Astrocyte (in vitro differentiated cells and primary cell): Measurements from ENCODE around the gene MYL6B. TPM values are rescaled to one million over a fixed set of nuclear protein-coding genes. Genes with fewer than 3 reads are reported as not detected.
"Not testable (repeated sequence)": the region's sequence is repeated elsewhere in the genome, so short reads cannot be mapped to it uniquely, and the experiment has no call there.

ENCODE experiments used
- DNase-seq: peaks from one replicate; pipeline ENCODE4 v3.0.0-alpha.2; 2010; ENCODE audit warnings: low read depth
- FAIRE-seq: peaks from 2 replicates; lab custom pipeline; 2011; peaks lifted over from hg19 to GRCh38; lab: Jason Lieb, UNC
- H2AFZ ChIP-seq: 2 replicates; pipeline ENCODE4 v1.6.0; 2012; ENCODE audit warnings: low read depth, low read length, inconsistent platforms
- H3K27ac ChIP-seq: 2 replicates; pipeline ENCODE4 v1.5.1; 2011; ENCODE audit warnings: low read depth, low read length, inconsistent platforms
- H3K27me3 ChIP-seq: 2 replicates; pipeline ENCODE4 v1.6.0; 2011; ENCODE audit warnings: low read length, inconsistent platforms; ENCODE audit not compliant: insufficient read depth
- H3K36me3 ChIP-seq: 2 replicates; pipeline ENCODE4 v1.5.1; 2011; ENCODE audit warnings: low read length, inconsistent platforms; ENCODE audit not compliant: insufficient read depth
- H3K4me1 ChIP-seq: 2 replicates; pipeline ENCODE4 v1.5.1; 2011; ENCODE audit warnings: low read length, inconsistent platforms; ENCODE audit not compliant: insufficient read depth
- H3K4me2 ChIP-seq: 2 replicates; pipeline ENCODE4 v1.6.0; 2012; ENCODE audit warnings: low read length, inconsistent platforms
- H3K4me3 ChIP-seq: 2 replicates; pipeline ENCODE4 v1.5.1; 2011; ENCODE audit warnings: low read depth, mild to moderate bottlenecking, low read length, inconsistent platforms; ENCODE audit not compliant: insufficient read depth
- H3K79me2 ChIP-seq: 2 replicates; pipeline ENCODE4 v1.6.0; 2012; ENCODE audit warnings: mild to moderate bottlenecking, low read length, inconsistent platforms; ENCODE audit not compliant: insufficient read depth
- H3K9ac ChIP-seq: 2 replicates; pipeline ENCODE4 v1.6.0; 2012; ENCODE audit warnings: mild to moderate bottlenecking, low read length, inconsistent platforms
- H3K9me3 ChIP-seq: 2 replicates; pipeline ENCODE4 v1.5.1; 2012; ENCODE audit warnings: low read depth, mild to moderate bottlenecking, low read length, inconsistent platforms; ENCODE audit not compliant: insufficient read depth
- H4K20me1 ChIP-seq: 2 replicates; pipeline ENCODE4 v1.6.0; 2012; ENCODE audit warnings: low read length, inconsistent platforms; ENCODE audit not compliant: insufficient read depth
- H3K27ac Mint-ChIP-seq: one replicate; pipeline ENCODE4 v1.8.0; 2021; ENCODE audit warnings: mild to moderate bottlenecking, mixed read lengths; ENCODE audit not compliant: unreplicated experiment
- H3K27me3 Mint-ChIP-seq: one replicate; pipeline ENCODE4 v1.8.0; 2021; ENCODE audit warnings: low read depth, mixed read lengths; ENCODE audit not compliant: unreplicated experiment
- H3K36me3 Mint-ChIP-seq: one replicate; pipeline ENCODE4 v1.8.0; 2021; ENCODE audit warnings: low read depth, mixed read lengths; ENCODE audit not compliant: unreplicated experiment
- H3K4me1 Mint-ChIP-seq: one replicate; pipeline ENCODE4 v1.8.0; 2021; ENCODE audit warnings: low read depth, mixed read lengths; ENCODE audit not compliant: unreplicated experiment
- H3K4me3 Mint-ChIP-seq: one replicate; pipeline ENCODE4 v1.8.0; 2021; ENCODE audit warnings: mild to moderate bottlenecking, moderate library complexity, mixed read lengths; ENCODE audit not compliant: unreplicated experiment
- H3K9me3 Mint-ChIP-seq: one replicate; pipeline ENCODE4 v1.8.0; 2021; ENCODE audit warnings: mild to moderate bottlenecking, mixed read lengths; ENCODE audit not compliant: unreplicated experiment
- CTCF ChIP-seq: IDR thresholded peaks from 2 replicates; pipeline ENCODE4 v1.5.1; 2011; ENCODE audit warnings: low read depth, mild to moderate bottlenecking, inconsistent platforms, low read length, moderate library complexity; ENCODE audit not compliant: insufficient read depth
- EZH2 ChIP-seq: IDR thresholded peaks from 2 replicates; pipeline ENCODE4 v1.6.1; 2012; ENCODE audit warnings: mild to moderate bottlenecking, low read length, inconsistent platforms; ENCODE audit not compliant: insufficient read depth
- total RNA-seq: library from RNA; stranded (reverse); gene quantifications from 2 replicates; pipeline ENCODE4 v1.2.1, GENCODE V29; 2021

Gene MYL6B
- total RNA-seq, 1 donor from 2014 or later = 118 TPM

- Histone ChIP-seq H3K9ac (no peak overlapping the region), H3K36me3 (peaks cover 35% of the 10 kb centered on the region), H3K4me1 (peaks cover 10% of the 10 kb centered on the region), H3K4me3 (no peak overlapping the region), H2AFZ (no peak overlapping the region), H3K79me2 (peaks cover 17% of the 10 kb centered on the region), H3K4me2 (no peak overlapping the region), H4K20me1 (peaks cover 11% of the 10 kb centered on the region), H3K9me3 (no peaks in the 10 kb centered on the region), H3K27me3 (no peaks in the 10 kb centered on the region), H3K27ac (no peak overlapping the region)
- Mint-ChIP-seq H3K9me3 (no peaks in the 10 kb centered on the region), H3K4me1 (peaks cover 7% of the 10 kb centered on the region), H3K27me3 (no peaks in the 10 kb centered on the region), H3K27ac (no peak overlapping the region), H3K4me3 (no peak overlapping the region), H3K36me3 (peaks cover 22% of the 10 kb centered on the region)
- no peak for DNase-seq
- FAIRE-seq = no peak
- TF ChIP-seq CTCF (no peak), EZH2 (no peak)
Observed at GRCh38 chr12:56114084-56114483, 38.3 kb upstream of the MYL6B start.

GRCh38 chr12:56115329-56115728, 37.1 kb upstream of the MYL6B start:
- peak overlapping the region; percentile 99 for H3K4me3 ChIP-seq
- TF ChIP-seq EZH2 = no peak
- TF ChIP-seq CTCF = no peak
- peak overlapping the region; percentile 97 for H3K27ac Mint-ChIP-seq
- H3K9me3 Mint-ChIP-seq = no peaks in the 10 kb centered on the region
- no peak for FAIRE-seq
- H3K27me3 Mint-ChIP-seq = no peaks in the 10 kb centered on the region
- peaks cover 17% of the 10 kb centered on the region for H3K79me2 ChIP-seq
- DNase-seq = peak; percentile 23
- H3K4me2 ChIP-seq = peak overlapping the region; percentile 98
- peaks cover 23% of the 10 kb centered on the region for H3K4me1 ChIP-seq
- H3K27ac ChIP-seq = peak overlapping the region; percentile 91
- H4K20me1 ChIP-seq = peaks cover 11% of the 10 kb centered on the region
- H3K36me3 Mint-ChIP-seq = peaks cover 21% of the 10 kb centered on the region
- peaks cover 18% of the 10 kb centered on the region for H3K4me1 Mint-ChIP-seq
- H3K36me3 ChIP-seq = peaks cover 29% of the 10 kb centered on the region
- peak overlapping the region; percentile 98 for H3K9ac ChIP-seq
- H2AFZ ChIP-seq = no peak overlapping the region
- no peaks in the 10 kb centered on the region for H3K9me3 ChIP-seq
- peak overlapping the region; percentile 96 for H3K4me3 Mint-ChIP-seq
- H3K27me3 ChIP-seq = no peaks in the 10 kb centered on the region

GRCh38 chr12:56116267-56117081, 35.9 kb upstream of the MYL6B start, which contains the start of gene RPL41:
TSS of gene RPL41 (plus strand) at chr12:56116633.
- Histone ChIP-seq H3K4me3 (peak within 1 kb of the TSS; percentile 99), H3K27ac (peak within 1 kb of the TSS; percentile 91), H3K4me1 (peaks cover 24% of the 10 kb centered on the region), H3K9ac (peak within 1 kb of the TSS; percentile 98), H4K20me1 (peaks cover 11% of the 10 kb centered on the region), H3K4me2 (peak within 1 kb of the TSS; percentile 98), H3K27me3 (no peaks in the 10 kb centered on the region), H3K36me3 (peaks cover 20% of the 10 kb centered on the region), H3K79me2 (peaks cover 23% of the 10 kb centered on the region), H3K9me3 (no peaks in the 10 kb centered on the region), H2AFZ (peak within 1 kb of the TSS; percentile 84)
- H3K4me3 Mint-ChIP-seq = peak within 1 kb of the TSS; percentile 96
- FAIRE-seq (no peak), DNase-seq (peak; percentile 80)
- peak within 1 kb of the TSS; percentile 97 for H3K27ac Mint-ChIP-seq
- H3K36me3 Mint-ChIP-seq = peaks cover 23% of the 10 kb centered on the region
- peaks cover 22% of the 10 kb centered on the region for H3K4me1 Mint-ChIP-seq
- no peak for TF ChIP-seq EZH2
- no peak for TF ChIP-seq CTCF
- H3K9me3 Mint-ChIP-seq = no peaks in the 10 kb centered on the region
- H3K27me3 Mint-ChIP-seq = no peaks in the 10 kb centered on the region

GRCh38 chr12:56117082-56117706, 35.2 kb upstream of the MYL6B start:
- Histone ChIP-seq H3K36me3 (peaks cover 15% of the 10 kb centered on the region), H3K79me2 (peaks cover 23% of the 10 kb centered on the region), H3K4me3 (peak overlapping the region; percentile 99), H3K4me1 (peaks cover 24% of the 10 kb centered on the region), H3K27ac (peak overlapping the region; percentile 91), H3K4me2 (peak overlapping the region; percentile 98), H4K20me1 (peaks cover 11% of the 10 kb centered on the region), H3K9ac (peak overlapping the region; percentile 98)
- not testable (repeated sequence) for DNase-seq, H3K9me3 Mint-ChIP-seq, FAIRE-seq, H3K27me3 ChIP-seq, H3K9me3 ChIP-seq, H3K27me3 Mint-ChIP-seq, H2AFZ ChIP-seq
- Mint-ChIP-seq H3K4me1 (peaks cover 22% of the 10 kb centered on the region), H3K27ac (peak overlapping the region; percentile 97), H3K4me3 (peak overlapping the region; percentile 96), H3K36me3 (peaks cover 23% of the 10 kb centered on the region)
